ENCODE results near the gene NOVA2.
A peak's percentile ranks its signal among the peaks of the same experiment; 100 is the strongest.

NOVA2 gene

DNA sequence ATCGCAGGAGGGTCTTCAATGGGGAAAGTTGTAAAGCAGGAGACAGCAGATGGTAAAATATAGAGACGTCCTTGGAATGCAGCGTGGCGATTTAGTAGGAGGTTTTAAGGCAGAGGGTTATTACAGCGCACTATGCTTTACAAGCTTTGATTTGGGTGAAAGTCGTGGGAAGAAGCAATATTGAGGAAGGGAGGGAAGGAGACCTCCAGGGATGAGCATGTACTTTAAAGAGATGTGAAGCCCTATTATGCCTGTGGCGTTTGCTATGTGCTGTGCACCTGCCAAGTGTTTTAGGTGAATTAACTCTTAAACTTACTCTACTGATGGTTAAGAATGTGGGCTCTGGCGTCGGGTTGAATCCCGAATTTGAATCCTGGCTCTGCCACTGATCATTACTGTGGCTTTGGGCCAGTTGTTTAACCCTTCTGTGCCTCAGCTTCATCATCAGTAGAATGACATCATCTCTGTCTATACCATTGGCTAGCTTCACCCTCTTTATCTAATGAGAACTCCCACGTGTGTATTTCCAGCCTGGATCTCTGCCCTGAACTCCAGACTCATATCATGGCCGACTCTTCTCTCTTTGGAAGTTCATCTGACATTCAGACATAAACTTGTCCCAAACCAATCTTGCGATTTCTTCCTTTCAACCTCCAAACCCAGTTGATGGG lies 22.2 kb upstream of the NOVA2 start:
- no peak for DNase-seq (ENCODE audit: low read depth, low spot score)
- POLR2A ChIA-PET: interaction anchor here (0.6 to 0.9 kb wide), 4 partner anchors 30 to 134 kb away, joined by 3 to 8 read pairs (median 4); partner anchors contain the start of gene MYPOP
- H3K4me3 ChIP-seq (ENCODE audit: low read depth, low read length): peak overlapping the region; percentile 89
- CTCF ChIA-PET: interaction anchor here (0.9 to 2.7 kb wide), 4 partner anchors 10 to 33 kb away, joined by 3 to 24 read pairs (median 8); no protein-coding TSS in a partner anchor
- TF ChIP-seq, protein P1, sequence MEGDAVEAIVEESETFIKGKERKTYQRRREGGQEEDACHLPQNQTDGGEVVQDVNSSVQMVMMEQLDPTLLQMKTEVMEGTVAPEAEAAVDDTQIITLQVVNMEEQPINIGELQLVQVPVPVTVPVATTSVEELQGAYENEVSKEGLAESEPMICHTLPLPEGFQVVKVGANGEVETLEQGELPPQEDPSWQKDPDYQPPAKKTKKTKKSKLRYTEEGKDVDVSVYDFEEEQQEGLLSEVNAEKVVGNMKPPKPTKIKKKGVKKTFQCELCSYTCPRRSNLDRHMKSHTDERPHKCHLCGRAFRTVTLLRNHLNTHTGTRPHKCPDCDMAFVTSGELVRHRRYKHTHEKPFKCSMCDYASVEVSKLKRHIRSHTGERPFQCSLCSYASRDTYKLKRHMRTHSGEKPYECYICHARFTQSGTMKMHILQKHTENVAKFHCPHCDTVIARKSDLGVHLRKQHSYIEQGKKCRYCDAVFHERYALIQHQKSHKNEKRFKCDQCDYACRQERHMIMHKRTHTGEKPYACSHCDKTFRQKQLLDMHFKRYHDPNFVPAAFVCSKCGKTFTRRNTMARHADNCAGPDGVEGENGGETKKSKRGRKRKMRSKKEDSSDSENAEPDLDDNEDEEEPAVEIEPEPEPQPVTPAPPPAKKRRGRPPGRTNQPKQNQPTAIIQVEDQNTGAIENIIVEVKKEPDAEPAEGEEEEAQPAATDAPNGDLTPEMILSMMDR (IDR thresholded peaks at IDR 0.05; ENCODE audit: insufficient read depth, low read length, missing control alignments): no peak

DNA sequence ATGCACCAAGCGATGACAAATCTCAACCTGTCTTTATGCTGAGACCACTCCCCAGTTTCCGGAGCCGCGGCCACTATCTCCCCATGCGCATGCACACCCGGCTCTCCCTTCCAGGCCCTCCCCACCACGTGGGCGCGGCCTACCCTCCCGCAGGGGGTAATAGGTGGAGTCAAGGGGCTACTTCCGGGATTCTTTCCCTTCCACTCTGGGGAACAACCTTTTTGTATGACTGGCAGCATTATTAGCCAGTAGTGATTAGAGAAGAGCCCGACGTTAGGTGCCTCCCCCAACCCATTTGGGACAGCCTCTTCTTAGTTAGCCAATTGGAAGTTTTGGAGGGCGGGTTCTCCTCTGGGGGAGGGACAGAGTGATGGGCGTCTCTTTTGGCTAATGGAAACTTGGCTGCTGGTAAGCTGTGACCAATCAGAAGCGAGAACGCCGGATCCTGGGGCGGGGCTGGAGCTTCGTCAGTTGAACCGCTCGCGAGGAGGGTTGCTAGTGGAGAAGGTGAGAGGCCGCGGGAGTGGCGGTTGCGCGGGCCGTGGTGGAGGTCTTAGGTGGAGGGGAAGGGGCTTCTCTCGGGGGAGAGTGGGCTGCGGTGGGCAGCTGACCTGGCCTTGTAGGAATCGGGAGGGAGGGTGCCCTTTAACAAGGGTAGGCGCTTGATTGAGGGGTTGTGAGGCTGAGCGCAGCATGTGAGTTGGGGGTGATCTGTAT lies 21.5 kb upstream of the NOVA2 start, which contains the start of gene CCDC61:
Gene CCDC61, plus strand, starts transcription at position 470 of the 717 bp plus-strand sequence. CDS start 7,552 bp downstream, outside the sequence.
- H3K4me3 ChIP-seq (ENCODE audit: low read depth, low read length): peak within 1 kb of the TSS; percentile 89
- TF ChIP-seq, protein P1 (IDR thresholded peaks at IDR 0.05; ENCODE audit: insufficient read depth, low read length, missing control alignments): no peak
- ChIA-PET POLR2A (interaction anchor here (0.8 to 1.2 kb wide), 4 partner anchors 31 to 133 kb away, joined by 3 to 4 read pairs (median 3); partner anchors contain the start of gene MYPOP), CTCF (interaction anchor here (0.7 to 2.7 kb wide), 6 partner anchors 9 to 88 kb away, joined by 3 to 24 read pairs (median 6); no protein-coding TSS in a partner anchor)
- peak; percentile 97 for DNase-seq (ENCODE audit: low read depth, low spot score)

DNA sequence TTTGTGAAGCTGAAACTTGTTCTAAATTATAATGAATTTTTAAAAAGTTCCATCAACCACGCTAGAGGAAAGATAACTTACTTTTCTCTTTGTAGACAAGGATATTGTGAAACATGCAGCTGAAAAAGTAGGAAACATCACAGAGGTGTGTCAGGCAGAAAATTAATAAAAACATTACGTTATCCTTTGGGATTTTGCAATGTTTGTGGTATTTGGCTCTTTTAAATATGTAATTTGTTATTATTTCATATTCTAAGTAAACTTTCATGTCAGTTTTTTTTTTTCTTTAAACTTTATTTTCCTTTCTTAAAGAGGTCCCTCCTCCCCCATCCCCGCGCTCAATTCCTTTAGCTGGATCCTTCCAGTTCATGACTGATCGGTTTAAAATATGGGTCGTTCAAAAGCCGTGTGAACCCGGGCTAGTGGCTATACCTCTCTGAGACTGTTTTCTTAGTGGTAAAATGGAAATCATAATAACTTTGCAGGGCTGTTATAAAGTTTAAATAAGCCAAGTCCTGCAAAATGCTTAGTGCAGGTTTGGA lies 20.9 kb upstream of the NOVA2 start:
- no peak for DNase-seq (ENCODE audit: low read depth, low spot score)
- TF ChIP-seq, protein P1 (IDR thresholded peaks at IDR 0.05; ENCODE audit: insufficient read depth, low read length, missing control alignments): no peak
- ChIA-PET POLR2A (interaction anchor here (0.9 to 1.2 kb wide), 3 partner anchors 31 to 92 kb away, joined by 3 to 4 read pairs (median 3); partner anchors contain the start of gene MYPOP), CTCF (interaction anchor here (0.7 to 2.7 kb wide), 7 partner anchors 9 to 286 kb away, joined by 3 to 24 read pairs (median 3); no protein-coding TSS in a partner anchor)
- H3K4me3 ChIP-seq (ENCODE audit: low read depth, low read length): peak overlapping the region; percentile 64

- CTCF ChIA-PET: no interaction called here
- TF ChIP-seq, protein P1 (IDR thresholded peaks at IDR 0.05; ENCODE audit: insufficient read depth, low read length, missing control alignments): no peak
- no peak overlapping the region for H3K4me3 ChIP-seq (ENCODE audit: low read depth, low read length)
- no peak for DNase-seq (ENCODE audit: low read depth, low spot score)
- POLR2A ChIA-PET: no interaction called here
Measured at GRCh38 chr19:45990113-45990728, 16.6 kb upstream of the NOVA2 start.

GRCh38 chr19:45985321-45985720 lies 11.7 kb upstream of the NOVA2 start:
- ChIA-PET POLR2A (no interaction called here), CTCF (interaction anchor here (1.1 kb wide), 1 partner anchor 10 kb away, joined by 3 read pairs; the partner anchor contains the start of gene CCDC61)
- no peak overlapping the region for H3K4me3 ChIP-seq (ENCODE audit: low read depth, low read length)
- DNase-seq (ENCODE audit: low read depth, low spot score): no peak
- TF ChIP-seq, protein P1 (IDR thresholded peaks at IDR 0.05; ENCODE audit: insufficient read depth, low read length, missing control alignments): no peak

Measured in AG04449 (cell line).